Cardiac muscle cell (in vitro differentiated cells and primary cell): ENCODE results near the gene PNRC1. TPM values are rescaled to one million over a fixed set of nuclear protein-coding genes. Genes with fewer than 3 reads are reported as not detected.
"Not testable (repeated sequence)": the region's sequence is repeated elsewhere in the genome, so short reads cannot be mapped to it uniquely, and the experiment has no call there.

Experiments used
- DNase-seq, 2 donors: peaks; one replicate each; pipeline versions ENCODE4 v3.0.0 to v3.0.0-alpha.2; 2010 to 2017; ENCODE audit warnings: low read depth in 1 of 2, low spot score in 1 of 2
- H3K27ac ChIP-seq: fragments of 200-600 bp; sonication (generic); 2 replicates; pipeline ENCODE4 v1.5.1; 2016
- H3K27me3 ChIP-seq: fragments of 200-600 bp; sonication (generic); 2 replicates; pipeline ENCODE4 v1.6.0; 2016; ENCODE audit warnings: control low read depth
- H3K36me3 ChIP-seq: fragments of 200-600 bp; sonication (generic); 2 replicates; pipeline ENCODE4 v1.5.1; 2016; ENCODE audit warnings: control low read depth
- H3K4me1 ChIP-seq: fragments of 200-600 bp; sonication (generic); 2 replicates; pipeline ENCODE4 v1.8.1; 2017; ENCODE audit warnings: low read depth, mild to moderate bottlenecking, mixed run types
- H3K4me3 ChIP-seq: fragments of 200-600 bp; sonication (generic); 2 replicates; pipeline ENCODE4 v1.5.1; 2016; ENCODE audit warnings: mild to moderate bottlenecking
- H3K9me3 ChIP-seq: fragments of 200-600 bp; sonication (generic); 2 replicates; pipeline ENCODE4 v1.5.1; 2017; ENCODE audit warnings: low read depth, mild to moderate bottlenecking, control low read depth
- polyA plus RNA-seq: library from polyadenylated mRNA; unstranded; fragments of >200 nt; fragmentation: Nextera tagmentation; extraction: Ambion mirVana; gene quantifications from 2 replicates; pipeline ENCODE4 v1.2.1, GENCODE V29; 2016
- total RNA-seq: library from RNA; depleted of rRNA; stranded (reverse); fragments of >200 nt; gene quantifications from 2 replicates; pipeline ENCODE4 v1.2.3, GENCODE V29; 2016
- TF ChIP-seq, protein P1 (sequence below): IDR thresholded peaks from 2 replicates; pipeline ENCODE4 v1.5.1; 2012; ENCODE audit warnings: low read depth, mild to moderate bottlenecking, low read length

Gene PNRC1
- total and polyA plus RNA-seq, 2 experiments from 2014 or later = 231 to 285 TPM

DNA sequence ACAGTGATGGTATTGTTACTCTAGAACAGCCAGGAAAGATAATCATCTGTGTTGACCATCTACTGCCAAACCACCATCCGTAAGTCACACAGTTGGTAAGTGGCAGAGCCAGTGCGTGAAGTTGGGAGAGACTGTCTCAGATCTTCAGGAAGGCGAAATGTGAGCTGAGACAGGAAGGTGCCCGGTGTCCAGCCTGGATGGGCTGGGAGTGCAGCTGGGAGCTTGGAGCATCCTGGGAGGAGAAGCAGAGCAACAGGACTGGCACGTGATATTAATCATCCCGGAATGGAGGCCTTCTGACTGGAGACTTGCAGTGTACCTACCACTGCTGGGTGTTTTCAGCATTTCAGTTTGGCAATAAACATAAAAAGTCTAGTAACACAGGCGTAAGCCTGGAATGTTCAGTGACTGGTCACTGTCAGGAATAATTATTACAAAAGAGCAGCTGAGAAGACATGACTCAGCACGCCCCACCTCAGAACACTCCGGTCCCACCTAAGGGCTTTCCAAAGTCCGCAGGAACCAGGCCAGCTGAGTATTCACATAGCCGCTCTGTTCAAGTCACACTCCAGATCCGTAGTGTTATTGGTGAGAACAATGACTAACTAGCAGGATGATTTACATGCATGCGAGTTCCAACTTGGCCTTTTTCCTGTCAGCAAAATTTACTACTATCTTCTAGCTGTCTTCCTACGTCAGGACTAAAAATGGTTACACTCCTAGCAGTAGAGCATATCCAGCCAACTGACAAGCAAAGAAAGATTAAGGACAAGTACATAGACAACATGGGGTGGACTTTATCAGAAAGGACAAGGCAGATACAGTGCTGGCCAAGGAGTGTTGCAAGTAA lies 45.1 kb upstream of the PNRC1 start:
- Histone ChIP-seq H3K27ac (peak overlapping the region; percentile 82), H3K36me3 (no peaks in the 10 kb centered on the region), H3K4me3 (no peak overlapping the region), H3K9me3 (no peaks in the 10 kb centered on the region), H3K27me3 (no peaks in the 10 kb centered on the region), H3K4me1 (peaks cover 22% of the 10 kb centered on the region)
- TF ChIP-seq, protein P1, sequence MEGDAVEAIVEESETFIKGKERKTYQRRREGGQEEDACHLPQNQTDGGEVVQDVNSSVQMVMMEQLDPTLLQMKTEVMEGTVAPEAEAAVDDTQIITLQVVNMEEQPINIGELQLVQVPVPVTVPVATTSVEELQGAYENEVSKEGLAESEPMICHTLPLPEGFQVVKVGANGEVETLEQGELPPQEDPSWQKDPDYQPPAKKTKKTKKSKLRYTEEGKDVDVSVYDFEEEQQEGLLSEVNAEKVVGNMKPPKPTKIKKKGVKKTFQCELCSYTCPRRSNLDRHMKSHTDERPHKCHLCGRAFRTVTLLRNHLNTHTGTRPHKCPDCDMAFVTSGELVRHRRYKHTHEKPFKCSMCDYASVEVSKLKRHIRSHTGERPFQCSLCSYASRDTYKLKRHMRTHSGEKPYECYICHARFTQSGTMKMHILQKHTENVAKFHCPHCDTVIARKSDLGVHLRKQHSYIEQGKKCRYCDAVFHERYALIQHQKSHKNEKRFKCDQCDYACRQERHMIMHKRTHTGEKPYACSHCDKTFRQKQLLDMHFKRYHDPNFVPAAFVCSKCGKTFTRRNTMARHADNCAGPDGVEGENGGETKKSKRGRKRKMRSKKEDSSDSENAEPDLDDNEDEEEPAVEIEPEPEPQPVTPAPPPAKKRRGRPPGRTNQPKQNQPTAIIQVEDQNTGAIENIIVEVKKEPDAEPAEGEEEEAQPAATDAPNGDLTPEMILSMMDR = no peak
- peak; percentile 54 to 100 for DNase-seq

DNA sequence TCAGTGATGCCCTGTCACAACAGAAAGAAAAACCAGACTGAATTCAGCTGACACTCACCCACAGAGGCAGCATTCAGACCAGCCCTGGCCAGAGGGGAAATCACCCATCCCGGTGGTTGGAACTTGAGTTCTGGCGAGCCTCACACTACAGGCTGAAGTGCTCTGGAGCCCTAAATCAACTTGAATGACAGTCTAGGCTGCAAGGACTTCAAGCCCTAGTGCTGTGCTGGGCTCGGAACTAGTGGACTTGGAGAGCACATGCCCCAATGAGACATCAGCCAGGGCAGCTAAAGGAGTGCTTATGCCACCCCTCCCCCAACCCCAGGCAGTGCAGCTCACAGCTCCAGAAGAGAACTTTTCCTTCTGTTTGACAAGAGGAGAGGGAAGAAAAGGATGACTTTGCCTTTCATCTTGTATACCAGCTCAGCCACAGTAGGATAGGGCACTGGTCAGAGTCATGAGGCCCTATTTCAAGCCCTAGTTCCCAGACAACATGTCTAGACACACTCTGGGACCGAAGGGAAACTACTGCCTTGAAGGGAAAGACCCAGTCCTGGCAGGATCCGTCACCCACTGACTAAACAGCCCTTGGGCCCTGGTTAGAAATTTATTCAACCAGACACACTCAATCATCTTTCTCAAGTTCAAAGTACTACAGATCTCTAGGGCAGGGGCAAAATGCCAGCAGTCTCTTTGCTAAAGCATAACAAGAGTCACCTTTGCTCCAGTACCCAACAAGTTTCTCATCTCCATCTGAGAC lies 43.2 kb upstream of the PNRC1 start:
- Histone ChIP-seq H3K27me3 (no peaks in the 10 kb centered on the region), H3K27ac (peak overlapping the region; percentile 82), H3K4me1 (peaks cover 22% of the 10 kb centered on the region), H3K4me3 (no peak overlapping the region), H3K9me3 (no peaks in the 10 kb centered on the region), H3K36me3 (no peaks in the 10 kb centered on the region)
- peak in 1 of 2 donors; percentile 37 for DNase-seq
- TF ChIP-seq, protein P1 = no peak

DNA sequence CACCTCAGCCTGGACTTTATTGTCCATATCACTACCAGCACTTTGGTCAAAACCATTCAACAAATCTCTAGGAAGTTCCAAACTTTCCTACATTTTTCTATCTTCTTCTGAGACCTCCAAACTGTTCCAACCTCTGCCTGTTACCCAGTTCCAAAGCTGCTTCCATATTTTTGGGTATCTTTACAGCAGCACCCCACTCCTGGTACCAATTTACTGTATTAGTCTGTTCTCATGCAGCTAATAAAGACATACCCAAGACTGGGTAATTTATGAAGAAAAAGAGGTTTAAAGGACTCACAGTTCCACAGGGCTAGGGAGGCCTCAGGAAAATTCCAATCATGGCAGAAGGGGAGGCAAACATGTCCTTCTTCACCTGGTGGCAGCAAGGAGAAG lies 42.7 kb upstream of the PNRC1 start:
- DNase-seq, H3K4me3 ChIP-seq, H3K27me3 ChIP-seq, H3K9me3 ChIP-seq, H3K27ac ChIP-seq, H3K36me3 ChIP-seq: not testable (repeated sequence)
- peaks cover 22% of the 10 kb centered on the region for H3K4me1 ChIP-seq

DNA sequence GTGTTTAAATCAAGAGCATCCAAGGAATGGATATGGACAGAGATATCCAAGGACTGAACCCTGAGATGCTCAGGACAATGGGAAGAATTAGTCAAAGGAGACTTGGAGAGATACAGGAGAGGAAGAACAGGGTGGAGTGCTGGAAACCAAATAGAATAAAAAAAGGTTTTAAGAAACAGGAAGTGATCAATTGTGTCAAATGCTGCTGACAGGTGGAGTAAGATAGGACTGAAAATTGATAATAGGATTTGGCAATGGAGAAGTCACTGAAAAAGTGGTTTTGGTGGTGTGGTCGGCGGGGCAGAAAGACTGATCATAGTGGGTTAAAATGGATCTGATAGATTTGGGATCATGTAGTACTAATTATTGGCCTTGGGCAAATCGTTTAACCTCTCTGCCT lies 37.9 kb upstream of the PNRC1 start:
- no peaks in the 10 kb centered on the region for H3K27me3 ChIP-seq
- no peaks in the 10 kb centered on the region for H3K9me3 ChIP-seq
- H3K4me3 ChIP-seq = no peak overlapping the region
- no peak overlapping the region for H3K27ac ChIP-seq
- TF ChIP-seq, protein P1 = no peak
- peaks cover 6% of the 10 kb centered on the region for H3K4me1 ChIP-seq
- DNase-seq = no peak
- no peaks in the 10 kb centered on the region for H3K36me3 ChIP-seq

DNA sequence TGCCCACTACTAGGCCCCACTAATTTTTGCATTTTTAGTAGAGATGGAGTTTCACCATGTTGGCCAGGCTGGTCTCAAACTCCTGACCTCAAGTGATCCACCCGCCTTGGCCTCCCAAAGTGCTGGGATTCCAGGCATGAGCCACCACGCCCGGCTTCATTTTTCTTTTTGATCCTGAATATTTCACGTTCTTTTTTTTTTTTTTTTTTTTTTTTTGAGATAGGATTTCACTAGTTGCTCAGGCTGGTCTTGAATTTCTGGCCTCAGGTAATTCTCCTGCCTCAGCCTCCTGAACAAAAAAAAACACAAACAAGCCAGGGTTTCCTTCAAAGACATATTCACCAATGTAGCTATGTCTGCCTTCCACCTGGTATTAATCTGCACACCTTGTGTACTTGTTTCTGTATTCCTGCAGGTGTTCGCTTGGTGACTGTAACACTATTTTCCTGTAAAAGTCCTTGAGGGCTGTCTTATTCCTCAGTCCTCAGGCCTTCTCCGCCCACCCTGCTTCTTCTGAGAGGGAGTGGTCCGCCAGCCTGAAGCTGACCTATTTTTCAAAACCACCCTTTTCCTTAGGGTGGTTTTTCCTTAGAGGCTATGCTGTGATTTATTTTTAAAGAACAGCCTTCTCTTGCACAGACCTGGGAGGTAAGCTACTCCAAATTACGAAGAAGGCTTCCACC lies 36.1 kb upstream of the PNRC1 start:
- TF ChIP-seq, protein P1 = no peak
- Histone ChIP-seq H3K9me3 (no peaks in the 10 kb centered on the region), H3K36me3 (no peaks in the 10 kb centered on the region), H3K27ac (peak overlapping the region; percentile 71), H3K4me1 (peaks cover 6% of the 10 kb centered on the region), H3K4me3 (no peak overlapping the region), H3K27me3 (no peaks in the 10 kb centered on the region)
- DNase-seq = no peak
